Occipital lobe (tissue), 2 donors: ENCODE data around the gene DISP3. TPM values are rescaled to one million over a fixed set of nuclear protein-coding genes. Genes with fewer than 3 reads are reported as not detected.
"Not testable (repeated sequence)": the region's sequence is repeated elsewhere in the genome, so short reads cannot be mapped to it uniquely, and the experiment has no call there.

Source experiments
- DNase-seq: peaks from one replicate; lab custom pipeline; 2025; lab: John Stamatoyannopoulos, UW
- total RNA-seq: library from RNA; depleted of rRNA; stranded (reverse); fragments of >200 nt; gene quantifications from one replicate; pipeline ENCODE4 v1.2.3, GENCODE V29; 2014

The DISP3 gene
- total RNA-seq, 1 donor from 2014 or later: 26.7 TPM

- DNase-seq: no peak
These were observed 94.2 kb downstream of the DISP3 start for GRCh38 chr1:11573116-11573692.

DNA sequence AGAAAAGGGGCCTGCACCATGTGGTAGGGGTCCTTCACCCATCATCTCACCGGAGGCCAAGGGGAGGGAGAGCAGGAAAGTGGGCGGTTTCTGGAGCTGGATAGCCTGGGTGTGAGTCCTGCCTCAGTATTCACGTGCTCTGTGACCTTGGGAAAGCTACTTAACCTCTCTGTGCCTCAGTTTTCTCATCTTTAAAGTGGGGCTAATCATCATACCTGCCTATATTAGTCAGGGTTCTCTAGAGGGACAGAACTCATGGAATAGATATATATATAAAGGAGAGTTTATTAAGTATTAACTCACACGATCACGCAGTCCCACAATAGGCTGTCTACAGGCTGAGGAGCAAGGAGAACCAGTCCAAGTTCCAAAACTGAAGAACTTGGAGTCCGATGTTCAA lies 96.6 kb downstream of the DISP3 start:
- DNase-seq: no peak

DNA sequence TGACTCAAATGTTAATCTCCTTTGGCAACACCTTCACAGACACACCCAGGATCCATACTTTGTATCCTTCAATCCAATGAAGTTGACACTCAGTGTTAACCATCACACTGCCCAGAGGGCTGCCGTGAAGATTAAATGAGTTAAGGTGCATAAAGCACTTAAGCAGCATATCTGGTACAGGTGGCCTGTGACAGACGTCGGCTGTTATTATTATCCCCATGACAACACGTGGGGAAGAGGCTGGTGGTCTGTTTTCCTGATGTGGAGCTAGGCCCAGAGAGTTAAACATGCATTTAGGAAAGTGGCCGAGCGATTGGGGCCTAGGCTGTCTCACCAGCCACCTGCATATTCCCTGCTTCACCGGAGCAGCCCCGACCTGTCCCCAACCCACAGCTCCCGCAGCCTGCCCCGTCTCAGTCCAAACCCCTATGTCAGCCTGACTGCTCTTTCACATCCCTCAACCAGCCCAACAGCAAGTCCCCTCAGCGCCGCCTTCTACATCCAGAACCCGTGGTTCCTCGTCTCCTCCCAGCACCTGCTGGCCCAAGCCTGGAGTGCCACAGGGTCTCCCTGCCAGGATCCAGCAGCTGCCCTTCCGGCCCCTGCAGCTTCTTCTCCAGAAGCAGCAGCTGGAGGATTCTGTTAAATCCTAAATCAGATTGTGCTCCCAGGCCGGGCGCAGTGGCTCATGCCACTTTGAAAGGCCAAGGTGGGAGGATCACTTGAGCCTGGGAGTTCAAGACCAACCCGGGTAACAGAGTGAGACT lies 97.3 kb downstream of the DISP3 start:
- DNase-seq: no peak

- DNase-seq: no peak
These were observed 99.0 kb downstream of the DISP3 start for GRCh38 chr1:11578004-11578403.

GRCh38 chr1:11579506-11579905 lies 100.6 kb downstream of the DISP3 start:
- DNase-seq: no peak

DNA sequence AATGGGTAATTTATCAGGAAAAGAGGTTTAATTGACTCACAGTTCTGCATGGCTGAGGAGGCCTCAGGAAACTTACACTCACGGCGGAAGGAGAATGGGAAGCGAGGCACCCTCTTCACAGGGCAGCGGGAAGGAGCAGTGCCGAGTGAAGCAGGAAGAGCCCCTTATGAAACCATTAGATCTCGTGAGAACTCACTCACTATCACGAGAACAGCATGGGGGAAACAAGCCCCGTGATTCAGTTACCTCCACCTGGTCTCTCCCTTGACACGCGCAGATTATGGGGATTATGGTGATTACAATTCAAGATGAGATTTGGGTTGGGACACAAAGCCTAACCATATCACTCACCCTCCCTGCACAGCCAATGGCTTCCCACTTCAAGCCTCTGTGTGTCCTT lies 101.1 kb downstream of the DISP3 start:
- not testable (repeated sequence) for DNase-seq

GRCh38 chr1:11581445-11581991 lies 102.6 kb downstream of the DISP3 start:
- DNase-seq: no peak

- DNase-seq: no peak
These were observed 106.4 kb downstream of the DISP3 start for GRCh38 chr1:11585389-11585788.

Other genes starting within 250 kb of the DISP3 start
- 32.1 TPM for gene MTOR, start 216.6 kb upstream of the DISP3 start, total RNA-seq
- 14.3 TPM for gene UBIAD1, start 206.0 kb upstream of the DISP3 start, total RNA-seq
- 2.7 TPM for gene FBXO2, start 175.3 kb downstream of the DISP3 start, total RNA-seq
- gene FBXO44, start 175.7 kb downstream of the DISP3 start, total RNA-seq: 30.3 TPM
- gene FBXO6, start 185.0 kb downstream of the DISP3 start, total RNA-seq: 7.6 TPM
- gene MAD2L2, start 202.0 kb downstream of the DISP3 start, total RNA-seq: 43.4 TPM
- 107 TPM for gene DRAXIN, start 212.6 kb downstream of the DISP3 start, total RNA-seq